HG02763 (cell line): ENCODE data around the gene CHCHD6.

Experiments used
- ATAC-seq: cut with Tn5 transposase; IDR thresholded peaks from one replicate; pipeline ENCODE4 v1.9.1; 2021; ENCODE audit warnings: mild to moderate bottlenecking, moderate library complexity; ENCODE audit not compliant: unreplicated experiment

CHCHD6 gene

GRCh38 chr3:126704494-126705214 is 614 bp downstream of the CHCHD6 start:
- ATAC-seq = no peak

- no peak for ATAC-seq
These were observed 2.6 kb downstream of the CHCHD6 start for GRCh38 chr3:126706631-126707030.

- ATAC-seq = no peak
These were observed 7.2 kb downstream of the CHCHD6 start for GRCh38 chr3:126711121-126711760.

GRCh38 chr3:126713199-126713598 is 9.2 kb downstream of the CHCHD6 start:
- no peak for ATAC-seq

- ATAC-seq = no peak
These were observed 10.3 kb downstream of the CHCHD6 start for GRCh38 chr3:126714276-126714900.

- ATAC-seq = no peak
These were observed 10.9 kb downstream of the CHCHD6 start for GRCh38 chr3:126714921-126715320.

GRCh38 chr3:126715432-126715831 is 11.4 kb downstream of the CHCHD6 start:
- no peak for ATAC-seq

- no peak for ATAC-seq
These were observed 12.0 kb downstream of the CHCHD6 start for GRCh38 chr3:126716057-126716456.

- ATAC-seq = no peak
These were observed 14.8 kb downstream of the CHCHD6 start for GRCh38 chr3:126718561-126719445.

GRCh38 chr3:126720596-126720995 is 16.6 kb downstream of the CHCHD6 start:
- no peak for ATAC-seq

GRCh38 chr3:126721246-126721645 is 17.2 kb downstream of the CHCHD6 start:
- ATAC-seq = no peak

- ATAC-seq = no peak
These were observed 19.2 kb downstream of the CHCHD6 start for GRCh38 chr3:126723237-126723636.

GRCh38 chr3:126723801-126724200 is 19.8 kb downstream of the CHCHD6 start:
- ATAC-seq = no peak

- no peak for ATAC-seq
These were observed 24.6 kb downstream of the CHCHD6 start for GRCh38 chr3:126728680-126729079.

GRCh38 chr3:126730376-126730775 is 26.3 kb downstream of the CHCHD6 start:
- ATAC-seq = no peak

GRCh38 chr3:126731044-126731443 is 27.0 kb downstream of the CHCHD6 start:
- no peak for ATAC-seq

- no peak for ATAC-seq
These were observed 28.4 kb downstream of the CHCHD6 start for GRCh38 chr3:126732281-126733060.

- no peak for ATAC-seq
These were observed 29.0 kb downstream of the CHCHD6 start for GRCh38 chr3:126733061-126733430.

GRCh38 chr3:126734106-126734723 is 30.2 kb downstream of the CHCHD6 start:
- ATAC-seq = no peak

GRCh38 chr3:126737527-126737926 is 33.5 kb downstream of the CHCHD6 start:
- no peak for ATAC-seq
